Colon (tissue), 2 donors: ENCODE data around the gene HAUS5.

Source experiments
- FAIRE-seq: peaks from 2 replicates; lab custom pipeline; 2012; peaks lifted over from hg19 to GRCh38; lab: Jason Lieb, UNC
- donor health status: control.
- donor health status: control.

HAUS5 gene

GRCh38 chr19:35673121-35673804 lies 60.7 kb downstream of the HAUS5 start:
- FAIRE-seq, result no peak
